GM23248 (cell line): ENCODE data around the gene CNOT1. TPM values are rescaled to one million over a fixed set of nuclear protein-coding genes. Genes with fewer than 3 reads are reported as not detected.

Source experiments
- DNase-seq: peaks from one replicate; pipeline ENCODE4 v3.0.0-alpha.2; 2015
- H2AFZ ChIP-seq: fragments of 200-600 bp; sonication (generic); 2 replicates; pipeline ENCODE4 v1.6.1; 2016; ENCODE audit warnings: antibody characterized with exemption
- H3F3A ChIP-seq: fragments of 200-600 bp; sonication (generic); 2 replicates; pipeline ENCODE4 v1.6.1; 2016; ENCODE audit warnings: mild to moderate bottlenecking, antibody characterized with exemption, mixed run types; ENCODE audit not compliant: insufficient read depth
- H3K27ac ChIP-seq: fragments of 200-600 bp; sonication (generic); 2 replicates; pipeline ENCODE4 v1.5.1; 2016; ENCODE audit warnings: mild to moderate bottlenecking
- H3K27me3 ChIP-seq: fragments of 200-600 bp; sonication (generic); replicated peaks from 2 replicates; pipeline ENCODE4 v1.6.1; 2016; ENCODE audit warnings: mild to moderate bottlenecking; ENCODE audit not compliant: insufficient read depth
- H3K36me3 ChIP-seq: fragments of 200-600 bp; sonication (generic); 2 replicates; pipeline ENCODE4 v1.6.1; 2016; ENCODE audit warnings: low read depth, mild to moderate bottlenecking
- H3K4me1 ChIP-seq: fragments of 200-600 bp; sonication (generic); 2 replicates; pipeline ENCODE4 v1.6.1; 2016; ENCODE audit warnings: mild to moderate bottlenecking; ENCODE audit not compliant: insufficient read depth
- H3K4me2 ChIP-seq: fragments of 200-600 bp; sonication (generic); one replicate; pipeline ENCODE4 v1.6.1; 2016; ENCODE audit warnings: mild to moderate bottlenecking; ENCODE audit not compliant: unreplicated experiment
- H3K4me3 ChIP-seq: fragments of 200-600 bp; sonication (generic); 2 replicates; pipeline ENCODE4 v1.5.1; 2016; ENCODE audit warnings: mild to moderate bottlenecking
- H3K79me2 ChIP-seq: fragments of 200-600 bp; sonication (generic); 2 replicates; pipeline ENCODE4 v1.6.1; 2016; ENCODE audit warnings: mild to moderate bottlenecking; ENCODE audit not compliant: insufficient read depth
- H3K9ac ChIP-seq: fragments of 200-600 bp; sonication (generic); 2 replicates; pipeline ENCODE4 v1.6.1; 2016; ENCODE audit warnings: mild to moderate bottlenecking
- H3K9me2 ChIP-seq: fragments of 200-600 bp; sonication (generic); 2 replicates; pipeline ENCODE4 v1.6.1; 2016; ENCODE audit warnings: mixed run types, mild to moderate bottlenecking, moderate library complexity; ENCODE audit not compliant: insufficient read depth
- H3K9me3 ChIP-seq: fragments of 200-600 bp; sonication (generic); one replicate; pipeline ENCODE4 v1.6.1; 2017; ENCODE audit warnings: low read depth
- H4K20me1 ChIP-seq: fragments of 200-600 bp; sonication (generic); 2 replicates; pipeline ENCODE4 v1.6.0; 2016; ENCODE audit not compliant: insufficient read depth
- EZH2 ChIP-seq: fragments of 200-600 bp; sonication (generic); IDR thresholded peaks from 2 replicates; pipeline ENCODE4 v1.6.1; 2018; ENCODE audit warnings: antibody characterized with exemption, mild to moderate bottlenecking; ENCODE audit not compliant: insufficient read depth, poor library complexity, severe bottlenecking
- EZH2phosphoT487 ChIP-seq: fragments of 200-600 bp; sonication (generic); IDR thresholded peaks from 2 replicates; pipeline ENCODE4 v1.6.1; 2018; ENCODE audit warnings: antibody characterized with exemption, moderate library complexity, mild to moderate bottlenecking, low read depth; ENCODE audit not compliant: insufficient read depth
- WGBS, 2 experiments: methylation state at CpG; one replicate each; pipeline ENCODE4 v1.1.6; 2015 to 2017; ENCODE audit warnings: low lambda C conversion rate in 2 of 2, low coverage in 1 of 2; ENCODE audit errors: missing lambda C conversion rate in 2 of 2; 5-methylcytosine and 5-hydroxymethylcytosine counted together
- in situ Hi-C: fragments of 300-500 bp; cut with MboI; formaldehyde crosslinking; loops from 2 replicates; pipeline ENCODE4 v1.15.0; 2020
- polyA plus RNA-seq: library from polyadenylated mRNA; unstranded; fragments of >200 nt; fragmentation: Nextera tagmentation; extraction: Ambion mirVana; gene quantifications from 2 replicates; pipeline ENCODE4 v1.2.1, GENCODE V29; 2016
- total RNA-seq: library from RNA; depleted of rRNA; stranded (reverse); fragments of >200 nt; shearing (Covaris generic); gene quantifications from 2 replicates; pipeline ENCODE4 v1.2.3, GENCODE V29; 2014

CNOT1 gene
- total and polyA plus RNA-seq, 2 experiments from 2014 or later = 35.6 to 93.1 TPM

DNA sequence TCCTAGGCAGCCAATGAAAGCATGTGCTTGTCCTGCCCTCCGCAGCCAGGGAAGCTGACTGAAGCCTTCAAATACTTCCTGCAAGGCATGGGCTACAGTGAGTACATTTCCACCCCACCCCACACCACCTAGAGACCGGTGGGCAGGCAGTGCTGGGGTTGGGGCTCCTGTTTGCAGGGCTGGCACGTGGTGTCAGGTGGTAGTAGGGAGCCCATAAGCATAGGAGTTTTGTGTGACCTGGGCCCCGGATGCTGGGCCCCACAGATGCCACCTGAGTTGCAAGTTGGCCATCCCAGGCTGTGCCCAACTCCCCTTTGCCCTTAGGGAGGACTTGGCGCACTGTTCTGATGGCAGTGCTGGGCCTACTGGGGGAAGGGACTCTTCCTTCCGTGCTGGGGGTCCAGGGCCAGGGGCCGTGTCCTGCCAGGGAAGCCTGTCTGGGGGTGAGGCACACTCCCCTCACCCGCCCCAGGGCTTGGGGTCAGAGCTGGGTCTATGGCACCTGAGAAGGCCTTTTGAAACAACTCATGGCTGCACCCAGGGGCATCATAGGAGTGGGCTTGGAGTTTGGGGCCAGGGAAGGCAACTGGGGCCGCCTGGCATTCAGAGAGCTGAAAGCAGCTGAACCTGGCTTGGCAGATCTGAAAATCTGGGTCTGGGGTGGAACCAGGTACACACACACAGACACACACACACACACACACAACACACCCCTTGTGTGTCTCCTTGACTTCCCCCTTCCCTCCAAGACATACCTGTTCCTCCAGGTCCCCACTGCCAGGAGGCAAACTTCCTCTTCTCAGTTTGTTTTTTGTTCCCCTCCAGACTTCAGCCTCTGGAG, 120.2 kb downstream of the CNOT1 start:
- no peaks in the 10 kb centered on the region for H3K9me2 ChIP-seq
- H3K27me3 ChIP-seq = no peaks in the 10 kb centered on the region
- no peak overlapping the region for H3K27ac ChIP-seq
- H3K79me2 ChIP-seq = no peaks in the 10 kb centered on the region
- H2AFZ ChIP-seq = no peak overlapping the region
- H3K4me3 ChIP-seq = no peak overlapping the region
- no peak for DNase-seq
- no peak overlapping the region for H3K4me2 ChIP-seq
- in situ Hi-C loops = no loop called here
- H3F3A ChIP-seq = no peaks in the 10 kb centered on the region; the same call in 1 of the 2 replicates
- H3K9me3 ChIP-seq = no peaks in the 10 kb centered on the region
- no peaks in the 10 kb centered on the region for H3K36me3 ChIP-seq
- H3K4me1 ChIP-seq = peaks cover 4% of the 10 kb centered on the region; the same call in 1 of the 2 replicates
- H3K9ac ChIP-seq = no peak overlapping the region
- WGBS, 2 experiments = 80 to 83% methylated on average over 9 of the region's 9 CpGs
- TF ChIP-seq EZH2 = no peak
- TF ChIP-seq EZH2phosphoT487 = no peak
- no peaks in the 10 kb centered on the region for H4K20me1 ChIP-seq

DNA sequence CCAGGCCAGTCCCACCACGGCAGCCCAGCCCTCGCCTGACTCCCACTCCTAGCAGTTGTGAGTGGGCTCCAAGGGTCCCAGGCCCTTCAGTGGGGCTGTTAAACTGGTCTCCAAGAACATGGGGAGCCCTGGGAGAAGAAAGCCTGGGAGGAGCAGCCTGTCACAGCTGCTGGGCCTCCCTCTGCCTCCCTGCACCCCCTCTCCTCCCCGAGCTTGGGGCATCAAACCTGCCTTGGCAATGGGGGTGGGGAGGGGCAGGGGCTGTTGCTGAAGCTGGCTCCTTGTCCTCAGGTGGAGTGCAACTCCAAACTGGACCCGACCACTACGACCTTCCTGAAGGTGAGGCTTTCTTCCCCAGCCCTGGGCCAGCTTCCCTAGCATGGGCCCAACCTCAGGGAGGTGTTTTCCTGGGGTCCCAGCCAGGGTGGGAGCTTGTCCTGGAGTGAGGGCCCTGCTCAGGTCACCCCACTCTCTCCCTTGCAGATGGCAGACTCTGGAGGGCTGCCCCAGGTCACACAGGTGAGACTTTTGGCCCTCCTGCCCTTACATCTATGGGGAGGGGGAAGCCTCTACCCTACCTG, 120.9 kb downstream of the CNOT1 start:
- Histone ChIP-seq H3K9me3 (no peaks in the 10 kb centered on the region), H4K20me1 (no peaks in the 10 kb centered on the region), H3K79me2 (no peaks in the 10 kb centered on the region), H3K4me1 (no peaks in the 10 kb centered on the region), H3K9me2 (no peaks in the 10 kb centered on the region), H3K27me3 (no peaks in the 10 kb centered on the region), H3K4me3 (no peak overlapping the region), H3K36me3 (no peaks in the 10 kb centered on the region), H2AFZ (no peak overlapping the region), H3K27ac (no peak overlapping the region), H3K4me2 (no peak overlapping the region), H3K9ac (no peak overlapping the region), H3F3A (no peaks in the 10 kb centered on the region; the same call in 1 of the 2 replicates)
- in situ Hi-C loops = no loop called here
- no peak for TF ChIP-seq EZH2
- TF ChIP-seq EZH2phosphoT487 = no peak
- 49 to 53% methylated on average over 4 to 5 of the region's 5 CpGs for WGBS, 2 experiments
- no peak for DNase-seq

DNA sequence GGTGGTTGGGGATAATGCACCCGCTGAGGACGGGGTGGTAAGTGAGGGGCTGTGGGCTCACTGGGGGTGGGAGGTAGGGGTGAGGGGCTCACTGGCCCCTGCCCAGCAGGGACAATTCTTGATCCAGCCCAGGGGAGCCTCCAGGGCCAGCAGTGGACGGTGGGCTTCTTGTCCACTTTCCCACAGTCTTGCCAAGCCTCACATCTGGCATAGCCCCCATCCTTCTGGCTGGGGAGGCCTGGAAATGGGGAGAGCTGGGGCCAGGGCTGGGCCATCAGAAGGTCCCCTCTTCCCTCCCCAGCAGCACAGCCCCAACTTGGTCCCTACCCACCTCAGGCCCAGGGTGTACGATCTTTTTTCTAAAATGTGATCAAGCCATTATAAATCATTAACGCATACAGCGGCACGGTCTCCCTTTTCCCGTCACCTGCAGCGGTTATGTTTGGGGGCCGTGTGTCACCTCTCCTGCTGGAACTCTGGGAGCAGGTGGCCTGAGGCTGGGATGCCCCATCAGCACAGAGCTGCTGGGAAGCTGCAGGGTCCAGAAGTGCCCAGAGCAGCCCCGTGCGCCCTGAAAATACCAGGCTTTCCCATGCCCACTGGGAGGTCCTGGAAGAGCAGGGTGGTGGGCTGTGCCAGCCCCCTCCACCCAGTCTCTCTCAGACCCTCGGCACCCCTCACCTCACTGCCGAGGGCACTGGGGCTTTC, 121.5 kb downstream of the CNOT1 start:
- H3K9me2 ChIP-seq = no peaks in the 10 kb centered on the region
- no peaks in the 10 kb centered on the region for H3K27me3 ChIP-seq
- 68 to 75% methylated on average over 13 to 14 of the region's 14 CpGs for WGBS, 2 experiments
- in situ Hi-C loops = no loop called here
- DNase-seq = no peak
- H3K9me3 ChIP-seq = no peaks in the 10 kb centered on the region
- no peaks in the 10 kb centered on the region; the same call in 1 of the 2 replicates for H3F3A ChIP-seq
- no peak overlapping the region for H3K27ac ChIP-seq
- H4K20me1 ChIP-seq = no peaks in the 10 kb centered on the region
- no peaks in the 10 kb centered on the region for H3K36me3 ChIP-seq
- no peak overlapping the region for H3K4me3 ChIP-seq
- H2AFZ ChIP-seq = no peak overlapping the region
- no peak overlapping the region for H3K9ac ChIP-seq
- H3K79me2 ChIP-seq = no peaks in the 10 kb centered on the region
- no peak for TF ChIP-seq EZH2
- no peak for TF ChIP-seq EZH2phosphoT487
- no peaks in the 10 kb centered on the region for H3K4me1 ChIP-seq
- H3K4me2 ChIP-seq = no peak overlapping the region

DNA sequence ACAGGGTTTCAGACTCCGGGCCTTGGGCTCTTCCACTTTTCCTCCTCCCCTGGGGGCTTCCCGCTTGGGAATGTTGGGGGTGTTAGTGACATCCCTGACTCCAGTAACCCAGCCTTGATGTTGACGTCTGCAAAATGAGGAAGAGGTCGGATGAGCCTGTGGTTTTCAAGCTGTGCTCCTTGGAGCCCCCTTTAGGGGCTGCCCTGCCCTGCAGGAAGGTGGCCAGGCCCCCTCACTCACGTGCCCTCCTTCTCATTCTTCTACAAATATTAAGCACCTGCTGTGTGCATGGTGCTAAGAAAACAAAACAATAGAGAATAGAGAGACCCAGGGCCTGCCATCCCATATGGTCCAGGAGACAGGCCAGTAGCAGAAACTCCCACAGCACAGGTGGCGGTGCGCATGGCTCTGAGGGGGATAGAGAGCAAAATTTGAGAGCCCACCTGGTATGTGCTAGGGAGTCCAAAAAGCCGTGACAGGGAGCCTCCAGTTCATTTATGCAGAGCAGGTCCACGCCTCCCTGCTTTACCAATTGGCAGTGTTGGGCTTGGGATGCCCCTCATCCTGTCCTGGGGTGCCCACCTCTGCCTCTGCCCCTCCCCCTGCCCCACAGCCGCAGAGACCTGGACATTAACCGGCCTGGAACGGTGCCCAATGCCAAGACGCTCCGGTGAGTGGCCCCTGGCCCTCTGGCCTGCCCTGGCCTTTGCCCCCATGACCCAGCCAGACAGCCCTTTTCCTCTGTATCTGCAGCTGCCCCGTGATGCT, 122.2 kb downstream of the CNOT1 start:
- 62 to 65% methylated on average over 14 to 15 of the region's 15 CpGs for WGBS, 2 experiments
- no peak for DNase-seq
- H3K36me3 ChIP-seq = no peaks in the 10 kb centered on the region
- H3F3A ChIP-seq = no peaks in the 10 kb centered on the region
- no peaks in the 10 kb centered on the region for H3K9me2 ChIP-seq
- no peak overlapping the region for H3K4me2 ChIP-seq
- TF ChIP-seq EZH2 (no peak), EZH2phosphoT487 (no peak)
- no peaks in the 10 kb centered on the region for H3K4me1 ChIP-seq
- no peak overlapping the region for H3K27ac ChIP-seq
- in situ Hi-C loops = no loop called here
- H3K79me2 ChIP-seq = no peaks in the 10 kb centered on the region
- H3K27me3 ChIP-seq = no peaks in the 10 kb centered on the region
- H3K4me3 ChIP-seq = no peak overlapping the region
- no peak overlapping the region for H3K9ac ChIP-seq
- H2AFZ ChIP-seq = no peak overlapping the region
- H4K20me1 ChIP-seq = no peaks in the 10 kb centered on the region
- H3K9me3 ChIP-seq = no peaks in the 10 kb centered on the region
